ENCODE results near the gene PIK3C3. TPM values are rescaled to one million over a fixed set of nuclear protein-coding genes. Genes with fewer than 3 reads are reported as not detected.
A peak's percentile ranks its signal among the peaks of the same experiment; 100 is the strongest.

Gene PIK3C3
- total RNA-seq, 2 experiments from 2014 or later: 52.8 to 56.7 TPM

DNA sequence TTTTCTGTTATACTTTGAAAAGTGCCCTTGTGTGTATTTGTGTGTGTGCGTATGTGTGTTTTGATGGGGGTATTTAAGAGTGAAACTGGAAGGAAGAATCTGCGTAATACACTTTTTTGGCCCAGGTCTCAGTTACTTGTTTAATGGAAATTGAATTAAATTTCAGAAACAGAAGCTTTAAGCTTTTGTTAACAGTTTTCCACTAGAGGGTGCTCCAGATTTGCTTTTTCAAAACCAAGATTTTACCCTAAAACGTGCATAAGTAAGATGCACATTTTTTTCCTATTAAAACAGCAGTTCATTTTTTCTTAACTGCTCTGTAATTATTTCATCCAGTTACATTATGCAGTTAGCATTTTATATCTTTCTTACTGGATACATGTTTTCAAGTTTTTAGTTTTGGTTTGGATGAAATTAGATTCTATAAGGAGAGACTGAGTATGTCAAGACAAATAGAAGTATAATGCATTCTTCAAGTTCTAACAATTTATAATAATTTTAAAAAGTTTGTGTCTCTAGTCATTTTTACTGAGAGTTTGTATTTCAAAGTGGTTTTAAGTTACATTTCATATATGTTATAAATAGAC, 97.2 kb downstream of the PIK3C3 start:
- peaks cover 11% of the 10 kb centered on the region for H3K36me3 Mint-ChIP-seq
- no peak for DNase-seq
- H3K9me3 Mint-ChIP-seq: no peaks in the 10 kb centered on the region
- peaks cover 10% of the 10 kb centered on the region for H3K4me1 Mint-ChIP-seq
- H3K27ac Mint-ChIP-seq: no peak overlapping the region
- H3K4me3 Mint-ChIP-seq: no peak overlapping the region
- no peaks in the 10 kb centered on the region for H3K27me3 Mint-ChIP-seq

DNA sequence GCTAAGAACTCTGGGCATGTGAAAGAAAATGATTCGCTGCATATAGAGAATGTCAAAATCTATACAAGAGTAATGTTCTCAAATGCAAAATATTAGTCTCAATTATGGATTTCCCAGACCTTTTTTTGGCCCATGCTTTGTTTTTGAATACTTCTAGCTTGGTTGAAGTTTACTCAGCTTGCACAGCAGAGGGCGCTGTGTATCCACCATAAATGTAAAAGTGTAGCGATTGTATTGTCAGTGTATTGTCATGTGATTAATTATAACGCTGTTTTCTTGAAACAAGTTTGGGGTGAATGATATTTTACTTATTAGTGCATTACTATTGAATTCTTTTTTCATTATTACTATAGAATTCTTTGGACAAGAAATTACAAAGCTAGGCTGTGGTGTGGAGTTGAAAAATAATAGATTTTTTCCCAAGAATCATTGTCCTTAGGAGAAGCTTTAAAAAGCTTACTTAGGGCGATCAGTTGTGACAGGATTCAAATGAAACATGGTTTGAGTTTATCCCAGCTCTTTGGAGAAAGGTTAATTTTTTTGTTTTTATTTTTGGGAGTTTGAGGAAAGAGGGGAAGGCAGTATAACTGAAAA, 98.3 kb downstream of the PIK3C3 start:
- H3K9me3 Mint-ChIP-seq: no peaks in the 10 kb centered on the region
- no peak overlapping the region for H3K4me3 Mint-ChIP-seq
- no peaks in the 10 kb centered on the region for H3K27me3 Mint-ChIP-seq
- peaks cover 10% of the 10 kb centered on the region for H3K4me1 Mint-ChIP-seq
- peak; percentile 41 for DNase-seq
- peaks cover 13% of the 10 kb centered on the region for H3K36me3 Mint-ChIP-seq
- H3K27ac Mint-ChIP-seq: no peak overlapping the region

DNA sequence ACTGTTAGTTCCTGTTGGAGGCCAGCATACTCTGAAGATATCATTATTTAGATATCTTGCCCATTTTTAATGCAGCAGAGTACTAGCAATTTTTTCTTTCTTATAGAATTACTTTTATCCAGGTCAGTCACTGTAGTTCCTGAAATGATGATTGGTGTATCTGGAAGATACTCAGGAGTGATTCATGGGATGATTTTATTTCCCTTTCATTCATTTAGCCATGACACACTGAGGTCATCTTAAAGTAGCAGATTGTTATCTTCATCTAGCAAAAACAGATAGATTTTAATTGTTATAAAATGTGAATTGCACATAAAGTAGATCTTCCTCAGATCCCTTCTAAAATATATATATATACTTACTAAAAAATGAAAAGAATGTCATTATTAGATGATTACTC, 109.1 kb downstream of the PIK3C3 start:
- Mint-ChIP-seq H3K27me3 (no peaks in the 10 kb centered on the region), H3K4me3 (no peak overlapping the region), H3K9me3 (no peaks in the 10 kb centered on the region)

DNA sequence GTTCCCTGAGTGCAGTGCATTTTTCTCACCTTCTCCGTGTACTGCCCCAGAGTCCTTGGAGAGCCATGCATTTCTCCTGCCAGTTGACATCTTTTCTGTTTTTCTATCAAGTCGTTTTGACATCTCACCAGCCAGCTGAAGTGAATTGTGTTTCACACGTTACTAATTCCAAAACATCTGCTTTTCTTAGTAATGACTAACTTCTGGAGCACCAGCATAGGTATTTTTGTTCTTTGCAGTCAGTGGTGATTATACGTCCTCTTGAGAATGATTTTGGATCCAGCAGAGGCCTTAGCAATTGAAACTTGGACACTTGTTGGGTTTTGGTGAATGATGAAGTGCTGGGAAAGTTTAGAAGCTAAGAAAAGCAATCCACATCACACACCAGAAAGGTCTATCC, 112.5 kb downstream of the PIK3C3 start:
- Mint-ChIP-seq H3K9me3 (no peaks in the 10 kb centered on the region), H3K27ac (no peak overlapping the region), H3K27me3 (no peaks in the 10 kb centered on the region)

More for the DNA sequence above, 109.1 kb downstream of the PIK3C3 start:
- no peak for DNase-seq
- Mint-ChIP-seq H3K27ac (no peak overlapping the region), H3K36me3 (peaks cover 36% of the 10 kb centered on the region), H3K4me1 (no peaks in the 10 kb centered on the region)

DNA sequence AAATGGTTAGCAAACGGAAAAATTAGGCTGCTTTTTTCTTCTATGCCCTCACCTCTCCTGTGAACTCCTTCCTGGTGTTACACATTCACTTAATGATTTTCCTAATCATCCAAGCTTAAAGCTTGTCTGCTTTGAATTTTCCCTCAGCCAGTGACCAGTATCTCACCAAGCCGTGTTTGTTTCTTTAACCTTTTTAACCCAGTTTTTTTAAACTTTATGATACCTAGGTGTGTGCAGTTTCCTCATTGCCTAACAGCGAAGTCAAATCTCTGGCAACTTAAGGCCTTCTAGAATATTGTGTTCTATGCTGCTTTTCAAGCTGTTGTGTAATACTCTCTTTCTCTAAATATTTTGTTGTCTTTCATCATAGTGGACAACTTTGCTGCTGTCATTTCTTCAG, 113.0 kb downstream of the PIK3C3 start:
- no peaks in the 10 kb centered on the region for H3K4me1 Mint-ChIP-seq
- DNase-seq: no peak
- no peak overlapping the region for H3K27ac Mint-ChIP-seq
- no peaks in the 10 kb centered on the region for H3K9me3 Mint-ChIP-seq
- no peaks in the 10 kb centered on the region for H3K27me3 Mint-ChIP-seq
- H3K36me3 Mint-ChIP-seq: peaks cover 43% of the 10 kb centered on the region
- no peak overlapping the region for H3K4me3 Mint-ChIP-seq

More for the DNA sequence above, 112.5 kb downstream of the PIK3C3 start:
- Mint-ChIP-seq H3K4me3 (no peak overlapping the region), H3K36me3 (peaks cover 43% of the 10 kb centered on the region), H3K4me1 (no peaks in the 10 kb centered on the region)
- no peak for DNase-seq

DNA sequence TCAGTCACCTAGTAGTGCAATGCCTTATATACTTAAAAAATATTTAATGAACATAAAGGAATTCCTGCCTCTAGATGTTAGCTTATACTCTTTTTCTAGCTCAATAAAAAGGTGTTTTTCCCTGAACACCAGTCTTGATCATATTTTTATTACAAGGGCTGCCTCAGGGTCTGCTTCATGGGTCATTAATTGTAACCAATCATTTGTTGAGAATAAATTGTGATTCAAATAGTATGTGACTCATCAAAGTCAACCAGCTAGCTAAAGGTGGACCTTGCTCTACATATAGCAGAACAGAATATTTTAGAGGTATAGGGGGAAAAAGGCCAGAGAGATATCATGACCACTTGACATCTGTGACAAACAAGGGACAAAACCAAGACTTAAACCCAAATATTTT, 114.0 kb downstream of the PIK3C3 start:
- peaks cover 49% of the 10 kb centered on the region for H3K36me3 Mint-ChIP-seq
- no peak overlapping the region for H3K27ac Mint-ChIP-seq
- no peaks in the 10 kb centered on the region for H3K9me3 Mint-ChIP-seq
- peaks cover 2% of the 10 kb centered on the region for H3K4me1 Mint-ChIP-seq
- H3K4me3 Mint-ChIP-seq: no peak overlapping the region
- H3K27me3 Mint-ChIP-seq: no peaks in the 10 kb centered on the region
- no peak for DNase-seq

DNA sequence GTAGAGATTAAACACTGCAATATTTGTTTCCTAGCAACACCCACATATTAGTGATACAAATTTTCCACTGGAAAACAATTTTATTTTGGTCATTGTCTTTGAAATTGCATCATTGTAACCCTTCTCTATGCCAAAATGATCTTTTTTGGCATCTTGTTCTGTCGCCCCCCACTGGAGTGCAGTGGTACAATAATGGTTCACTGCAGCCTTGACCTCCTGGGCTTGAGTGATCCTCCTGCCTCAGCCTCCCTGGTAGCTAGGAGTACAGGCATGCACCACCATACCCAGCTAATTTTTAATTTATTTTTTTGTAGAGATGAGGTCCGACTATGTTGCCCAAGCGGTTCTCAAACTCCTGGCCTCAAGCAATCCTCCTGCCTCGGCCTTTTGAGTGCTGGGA, 117.4 kb downstream of the PIK3C3 start:
- Mint-ChIP-seq H3K9me3 (no peaks in the 10 kb centered on the region), H3K4me1 (peaks cover 5% of the 10 kb centered on the region), H3K27me3 (no peaks in the 10 kb centered on the region), H3K36me3 (peaks cover 46% of the 10 kb centered on the region), H3K4me3 (no peak overlapping the region), H3K27ac (no peak overlapping the region)
- peak; percentile 3 for DNase-seq

DNA sequence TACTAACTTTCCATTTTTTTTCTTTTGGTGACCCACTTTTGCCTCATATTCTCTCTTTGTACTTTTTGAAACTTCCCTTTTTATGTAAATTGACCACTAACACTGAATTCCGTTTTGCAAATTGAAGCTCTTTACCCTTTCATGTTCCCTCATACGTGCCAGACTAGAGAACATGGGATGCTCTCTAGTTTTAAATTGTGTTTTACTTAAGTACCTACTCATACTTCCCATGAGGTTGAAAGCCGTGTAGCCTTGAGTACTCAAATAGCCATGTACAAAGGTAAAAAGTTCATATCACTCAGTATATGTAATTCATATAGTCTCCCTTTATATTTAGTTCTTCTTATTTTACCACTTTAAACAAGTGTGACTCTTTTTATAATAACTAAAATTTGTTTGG, 119.7 kb downstream of the PIK3C3 start:
- Mint-ChIP-seq H3K36me3 (peaks cover 45% of the 10 kb centered on the region), H3K27me3 (no peaks in the 10 kb centered on the region), H3K4me1 (peaks cover 7% of the 10 kb centered on the region), H3K9me3 (no peaks in the 10 kb centered on the region), H3K4me3 (no peak overlapping the region), H3K27ac (no peak overlapping the region)
- DNase-seq: no peak

DNA sequence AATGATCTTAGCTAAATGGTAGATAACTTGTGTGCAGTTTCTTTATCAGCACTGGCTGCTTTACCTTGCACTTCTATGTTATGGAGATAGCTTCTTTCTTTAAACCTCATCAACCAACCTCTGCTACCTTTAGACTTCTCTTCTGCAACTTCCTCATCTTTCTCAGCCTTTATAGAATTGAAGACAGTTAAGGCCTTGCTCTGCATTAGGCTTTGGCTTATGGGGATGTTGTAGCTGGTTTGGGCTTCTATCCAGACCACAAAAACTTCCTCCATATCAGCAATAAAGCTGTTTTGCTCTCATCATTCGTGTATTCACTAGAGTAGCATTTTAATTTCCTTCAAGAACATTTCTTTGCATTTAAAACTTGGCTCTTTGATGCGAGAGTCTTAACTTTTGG, 123.7 kb downstream of the PIK3C3 start:
- no peak overlapping the region for H3K4me3 Mint-ChIP-seq
- no peak overlapping the region for H3K27ac Mint-ChIP-seq
- DNase-seq: no peak
- peaks cover 9% of the 10 kb centered on the region for H3K4me1 Mint-ChIP-seq
- no peaks in the 10 kb centered on the region for H3K27me3 Mint-ChIP-seq
- H3K9me3 Mint-ChIP-seq: no peaks in the 10 kb centered on the region
- H3K36me3 Mint-ChIP-seq: peaks cover 52% of the 10 kb centered on the region

DNA sequence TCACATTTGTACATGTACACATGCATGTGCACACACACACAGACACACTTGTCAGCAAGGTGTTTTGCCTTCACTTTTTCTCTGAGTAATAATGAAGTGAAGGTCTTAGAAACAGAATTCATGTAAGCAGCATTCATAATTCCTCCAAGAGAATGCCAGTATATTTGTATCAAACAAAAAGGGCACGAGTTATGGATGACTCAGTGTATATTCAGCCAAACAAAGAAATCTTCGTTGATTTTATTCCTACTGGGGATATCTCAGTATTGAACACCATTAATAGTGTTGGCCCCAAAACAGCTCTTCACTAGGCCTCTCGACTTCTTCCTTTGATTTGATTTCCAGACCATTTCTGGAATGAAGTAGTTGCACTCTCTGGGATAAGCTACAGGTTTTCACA, 125.3 kb downstream of the PIK3C3 start:
- H3K36me3 Mint-ChIP-seq: peaks cover 52% of the 10 kb centered on the region
- no peak overlapping the region for H3K27ac Mint-ChIP-seq
- H3K4me1 Mint-ChIP-seq: peaks cover 4% of the 10 kb centered on the region
- no peak overlapping the region for H3K4me3 Mint-ChIP-seq
- H3K27me3 Mint-ChIP-seq: no peaks in the 10 kb centered on the region
- no peaks in the 10 kb centered on the region for H3K9me3 Mint-ChIP-seq
- no peak for DNase-seq

DNA sequence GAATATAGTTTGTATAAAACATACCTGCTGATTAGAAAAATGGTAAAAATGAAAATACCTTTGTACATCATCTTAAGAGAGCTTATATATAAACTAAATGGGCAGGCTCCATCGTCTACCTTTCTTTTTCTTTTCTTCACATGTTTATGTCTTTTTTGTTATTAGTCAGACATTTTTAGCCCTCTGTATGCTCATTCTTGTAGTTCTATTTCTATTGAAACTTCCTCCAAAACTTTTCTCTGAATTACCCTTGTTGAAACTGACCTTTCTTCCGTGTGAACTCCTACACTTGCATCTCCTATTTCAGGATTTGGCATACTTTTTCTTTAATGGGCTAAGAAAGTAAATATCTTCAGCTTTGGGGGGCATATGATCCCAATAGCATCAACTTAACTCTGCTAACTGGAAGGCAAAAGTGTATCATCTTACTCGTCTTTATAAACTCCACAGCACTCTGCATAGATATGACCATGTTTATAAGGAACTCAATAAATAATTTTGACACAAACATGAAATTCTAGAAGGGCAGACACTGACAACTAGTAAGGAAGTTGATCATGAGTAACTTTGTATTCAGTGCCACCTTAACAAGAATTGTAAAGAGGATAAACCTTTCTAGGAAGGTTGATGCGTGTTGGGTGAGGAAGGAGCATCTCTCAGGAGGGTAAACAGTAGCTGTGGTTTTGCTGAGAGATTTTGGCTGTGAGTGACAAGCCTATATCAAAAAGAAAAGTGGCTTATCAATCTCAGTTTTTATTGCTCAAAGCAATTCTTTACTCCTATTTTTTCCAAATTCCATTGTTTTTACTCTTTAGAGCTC, 127.6 kb downstream of the PIK3C3 start:
- peaks cover 3% of the 10 kb centered on the region for H3K9me3 Mint-ChIP-seq
- no peak overlapping the region for H3K4me3 Mint-ChIP-seq
- H3K27me3 Mint-ChIP-seq: no peaks in the 10 kb centered on the region
- peaks cover 3% of the 10 kb centered on the region for H3K4me1 Mint-ChIP-seq
- H3K36me3 Mint-ChIP-seq: peaks cover 56% of the 10 kb centered on the region
- peak overlapping the region; percentile 2 for H3K27ac Mint-ChIP-seq
- DNase-seq: no peak

DNA sequence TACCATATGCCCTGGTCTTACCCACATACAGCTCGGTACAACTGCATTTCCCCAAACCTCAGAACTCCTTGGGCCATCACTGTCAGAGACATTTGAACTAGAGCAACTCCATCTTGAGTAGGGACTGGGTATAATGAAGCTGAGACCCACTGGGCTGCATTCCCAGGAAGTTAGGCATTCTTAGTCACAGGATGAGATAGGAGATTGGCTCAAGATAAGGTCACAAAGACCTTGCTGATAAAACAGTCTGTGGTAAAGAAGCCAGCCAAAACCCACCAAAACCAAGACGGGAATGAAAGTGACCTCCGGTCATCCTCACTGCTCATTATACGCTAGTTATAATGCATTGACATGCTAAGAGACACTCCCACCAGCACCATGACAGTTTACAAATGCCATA, 131.3 kb downstream of the PIK3C3 start:
- DNase-seq: no peak
- Mint-ChIP-seq H3K4me1 (peaks cover 6% of the 10 kb centered on the region), H3K4me3 (no peak overlapping the region), H3K9me3 (peaks cover 3% of the 10 kb centered on the region), H3K36me3 (peaks cover 40% of the 10 kb centered on the region), H3K27me3 (no peaks in the 10 kb centered on the region), H3K27ac (no peak overlapping the region)

DNA sequence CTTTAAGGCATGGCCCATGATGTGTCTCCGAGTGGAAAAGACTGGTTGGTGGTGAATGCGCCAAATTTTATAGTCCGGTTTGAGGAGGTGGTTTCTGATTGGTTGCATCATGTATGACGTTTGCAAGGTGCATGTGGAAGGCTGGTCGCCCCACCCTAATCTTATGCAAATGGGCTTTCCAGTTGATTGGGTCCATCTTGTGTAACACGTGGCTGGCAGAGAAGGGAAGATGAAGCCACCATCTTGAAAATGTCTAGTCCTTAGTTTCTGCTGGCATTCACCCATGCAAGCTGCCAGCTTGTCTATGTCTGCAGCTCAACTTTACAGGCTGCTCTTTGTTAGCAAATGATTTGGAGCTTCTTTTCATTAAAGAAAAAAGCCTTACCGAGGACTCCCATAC, 132.2 kb downstream of the PIK3C3 start:
- no peak for DNase-seq
- Mint-ChIP-seq H3K36me3 (peaks cover 32% of the 10 kb centered on the region), H3K27ac (no peak overlapping the region), H3K9me3 (peaks cover 3% of the 10 kb centered on the region), H3K4me3 (no peak overlapping the region), H3K27me3 (no peaks in the 10 kb centered on the region), H3K4me1 (peaks cover 6% of the 10 kb centered on the region)

DNA sequence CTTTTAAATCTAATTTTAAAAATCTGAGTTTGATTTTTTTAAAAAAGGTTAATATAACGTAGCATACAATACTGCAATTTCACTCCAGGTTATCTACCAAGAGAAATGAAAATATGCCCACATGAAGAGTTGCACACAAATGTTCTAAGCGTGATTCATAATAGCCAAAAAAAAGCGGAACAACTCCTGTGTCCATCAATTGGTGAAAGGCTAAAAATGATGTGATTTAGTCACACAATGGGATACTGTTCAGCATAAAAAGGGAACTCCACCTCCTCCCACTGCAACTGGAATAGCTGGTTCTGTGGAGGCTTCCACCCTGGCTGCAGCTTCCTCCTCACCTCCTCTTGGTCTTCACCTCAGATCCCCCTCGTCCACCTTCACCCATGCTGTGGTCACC, 132.8 kb downstream of the PIK3C3 start:
- no peak for DNase-seq
- peaks cover 3% of the 10 kb centered on the region for H3K9me3 Mint-ChIP-seq
- H3K27ac Mint-ChIP-seq: no peak overlapping the region
- no peaks in the 10 kb centered on the region for H3K27me3 Mint-ChIP-seq
- H3K4me1 Mint-ChIP-seq: peaks cover 4% of the 10 kb centered on the region
- peaks cover 26% of the 10 kb centered on the region for H3K36me3 Mint-ChIP-seq
- H3K4me3 Mint-ChIP-seq: no peak overlapping the region

DNA sequence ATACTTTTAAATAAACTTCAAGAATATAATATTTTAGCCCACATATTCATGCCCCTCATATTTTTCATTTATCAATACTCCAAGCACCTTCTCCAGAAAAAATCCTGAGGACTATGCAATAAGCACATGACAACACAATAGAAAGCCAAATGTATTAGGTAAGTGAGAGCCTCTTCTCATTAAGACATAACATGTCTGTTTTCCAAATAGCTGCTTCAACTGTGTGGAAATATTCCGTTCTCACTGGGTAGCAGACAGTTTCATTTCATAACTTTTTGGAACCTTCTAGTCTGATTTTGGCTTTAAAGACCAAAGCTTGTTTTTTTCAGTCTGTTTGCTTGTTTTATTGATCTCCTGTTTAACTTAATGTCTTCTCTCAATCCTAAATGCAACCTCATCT, 137.8 kb downstream of the PIK3C3 start:
- Mint-ChIP-seq H3K4me1 (peaks cover 4% of the 10 kb centered on the region), H3K27ac (no peak overlapping the region), H3K9me3 (no peaks in the 10 kb centered on the region), H3K36me3 (peaks cover 5% of the 10 kb centered on the region), H3K27me3 (no peaks in the 10 kb centered on the region), H3K4me3 (no peak overlapping the region)
- no peak for DNase-seq

DNA sequence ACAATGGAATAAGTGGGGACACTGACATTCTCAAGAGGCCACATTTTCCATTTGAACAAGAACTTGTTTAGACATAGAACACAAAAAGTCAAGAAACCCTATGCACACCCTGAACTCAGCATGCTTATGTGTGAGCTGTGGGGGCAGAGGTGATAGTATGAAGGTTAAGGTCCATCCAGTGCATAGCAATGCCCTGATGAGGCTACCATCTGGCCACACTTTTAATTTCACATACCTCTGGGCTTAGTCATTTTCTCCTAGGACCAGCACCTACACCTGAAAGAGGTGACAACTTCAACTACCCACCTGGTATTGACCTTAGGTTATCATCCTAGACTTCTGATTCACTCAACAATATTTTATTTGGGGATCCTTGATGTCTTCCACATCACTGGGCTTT, 139.8 kb downstream of the PIK3C3 start:
- no peak overlapping the region for H3K4me3 Mint-ChIP-seq
- H3K36me3 Mint-ChIP-seq: peaks cover 2% of the 10 kb centered on the region
- no peak for DNase-seq
- H3K4me1 Mint-ChIP-seq: no peaks in the 10 kb centered on the region
- no peak overlapping the region for H3K27ac Mint-ChIP-seq
- no peaks in the 10 kb centered on the region for H3K9me3 Mint-ChIP-seq
- H3K27me3 Mint-ChIP-seq: no peaks in the 10 kb centered on the region
